Measurements from ENCODE around the gene ZNF366.

DNA sequence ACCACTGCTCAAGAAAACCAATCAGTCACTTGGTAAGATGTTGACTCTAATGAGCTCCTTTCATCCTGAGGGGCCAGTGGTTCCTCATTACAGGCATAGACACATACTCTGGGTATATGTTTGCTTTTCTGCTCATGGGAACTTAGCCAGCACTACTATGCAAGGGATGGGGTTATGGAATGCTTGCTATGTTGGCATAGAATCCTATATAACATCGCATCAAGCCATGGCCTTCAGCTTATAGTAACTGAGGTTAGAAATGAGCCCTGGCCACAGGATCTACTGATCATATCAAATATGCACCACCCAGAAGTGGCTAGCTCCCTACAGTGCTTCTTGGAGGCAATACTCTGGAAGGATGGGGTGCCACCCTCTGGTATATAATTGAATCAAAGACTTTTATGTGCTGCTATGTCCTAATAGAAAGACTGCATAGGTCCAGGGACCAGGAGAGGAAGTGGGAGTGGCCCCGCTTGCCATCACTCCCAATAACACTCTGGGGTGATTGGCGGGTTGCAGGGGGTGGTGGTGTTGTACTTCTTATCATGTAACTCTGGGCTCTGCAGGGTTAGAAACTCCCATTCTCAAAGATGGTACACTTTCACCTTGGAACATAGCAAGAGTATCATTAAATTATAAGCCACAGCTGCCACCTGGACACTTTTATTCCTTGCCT, 70.3 kb downstream of the ZNF366 start:
- TF ChIP-seq, protein P1, sequence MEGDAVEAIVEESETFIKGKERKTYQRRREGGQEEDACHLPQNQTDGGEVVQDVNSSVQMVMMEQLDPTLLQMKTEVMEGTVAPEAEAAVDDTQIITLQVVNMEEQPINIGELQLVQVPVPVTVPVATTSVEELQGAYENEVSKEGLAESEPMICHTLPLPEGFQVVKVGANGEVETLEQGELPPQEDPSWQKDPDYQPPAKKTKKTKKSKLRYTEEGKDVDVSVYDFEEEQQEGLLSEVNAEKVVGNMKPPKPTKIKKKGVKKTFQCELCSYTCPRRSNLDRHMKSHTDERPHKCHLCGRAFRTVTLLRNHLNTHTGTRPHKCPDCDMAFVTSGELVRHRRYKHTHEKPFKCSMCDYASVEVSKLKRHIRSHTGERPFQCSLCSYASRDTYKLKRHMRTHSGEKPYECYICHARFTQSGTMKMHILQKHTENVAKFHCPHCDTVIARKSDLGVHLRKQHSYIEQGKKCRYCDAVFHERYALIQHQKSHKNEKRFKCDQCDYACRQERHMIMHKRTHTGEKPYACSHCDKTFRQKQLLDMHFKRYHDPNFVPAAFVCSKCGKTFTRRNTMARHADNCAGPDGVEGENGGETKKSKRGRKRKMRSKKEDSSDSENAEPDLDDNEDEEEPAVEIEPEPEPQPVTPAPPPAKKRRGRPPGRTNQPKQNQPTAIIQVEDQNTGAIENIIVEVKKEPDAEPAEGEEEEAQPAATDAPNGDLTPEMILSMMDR (IDR thresholded peaks at IDR 0.05), result no peak
- TF ChIP-seq POLR2A (IDR thresholded peaks at IDR 0.05), result no peak
